Adrenal gland (tissue), 5 donors: Measurements from ENCODE around the gene TMEM200A.

Experiments used
- POLR2A ChIP-seq, 2 donors: fragments of 450-650 bp; IDR thresholded peaks; one replicate each; pipeline ENCODE4 v1.6.1; 2017; ENCODE audit warnings: antibody characterized with exemption in 2 of 2, mild to moderate bottlenecking in 2 of 2, moderate library complexity in 1 of 2
- TF ChIP-seq, protein P1 (sequence below), 6 experiments: fragments of 450-650 bp in 4 of 6; fragments of 200-600 bp in 2 of 6; sonication (generic) in 1 of 6; IDR thresholded peaks; 1 replicate in 5 of 6; 2 replicates in 1 of 6; pipeline versions ENCODE4 v1.5.1 to v1.8.0; 2016 to 2021; ENCODE audit warnings: antibody characterized with exemption in 6 of 6, mild to moderate bottlenecking in 2 of 6, moderate library complexity in 1 of 6
- donor health status: DM: no; HTN: no; CAD: no.

DNA sequence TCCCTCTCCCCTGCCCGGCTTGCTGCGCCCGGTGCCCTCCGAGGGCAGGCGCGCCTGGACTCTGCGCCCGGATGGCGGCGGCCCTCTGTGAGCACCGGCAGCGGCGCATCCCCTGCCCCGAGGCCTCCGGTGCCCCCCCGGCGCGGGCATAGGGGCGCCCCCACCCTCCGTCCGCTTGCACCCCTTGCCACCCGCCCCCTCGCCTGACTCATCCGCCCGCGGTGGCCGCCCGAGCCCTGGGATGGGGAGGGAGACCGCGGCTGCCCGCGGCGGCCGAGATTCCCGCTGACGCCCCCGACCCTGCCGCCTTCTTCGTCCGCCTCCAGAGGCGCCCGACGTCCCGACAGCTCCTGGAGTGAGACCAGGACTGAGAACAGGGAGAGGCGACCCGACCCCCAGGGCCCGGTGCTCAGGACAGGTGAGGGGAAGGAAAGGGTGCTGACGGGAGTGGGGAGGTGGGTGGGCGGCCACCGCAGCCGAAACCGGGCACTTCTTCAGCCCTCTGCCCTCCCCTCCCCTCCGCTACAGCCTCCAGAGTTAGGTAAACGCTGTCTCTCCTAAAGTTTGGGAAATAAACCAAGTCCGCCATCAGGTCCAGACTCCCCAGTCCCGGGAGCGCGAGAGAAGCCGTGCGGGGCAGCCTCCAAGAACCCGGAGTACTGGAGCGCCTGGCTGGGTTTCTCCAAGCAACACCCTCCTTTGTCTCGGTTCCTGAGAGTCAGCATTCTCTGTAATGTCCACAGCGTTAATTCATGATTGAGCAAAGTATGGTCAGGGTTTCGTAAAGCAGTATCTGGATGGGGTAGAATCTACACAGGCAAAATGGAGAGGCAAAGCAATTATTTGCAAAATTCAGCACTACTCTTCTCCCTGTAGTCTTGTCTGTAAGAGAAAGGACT, 539 bp downstream of the TMEM200A start:
- TF ChIP-seq, protein P1, sequence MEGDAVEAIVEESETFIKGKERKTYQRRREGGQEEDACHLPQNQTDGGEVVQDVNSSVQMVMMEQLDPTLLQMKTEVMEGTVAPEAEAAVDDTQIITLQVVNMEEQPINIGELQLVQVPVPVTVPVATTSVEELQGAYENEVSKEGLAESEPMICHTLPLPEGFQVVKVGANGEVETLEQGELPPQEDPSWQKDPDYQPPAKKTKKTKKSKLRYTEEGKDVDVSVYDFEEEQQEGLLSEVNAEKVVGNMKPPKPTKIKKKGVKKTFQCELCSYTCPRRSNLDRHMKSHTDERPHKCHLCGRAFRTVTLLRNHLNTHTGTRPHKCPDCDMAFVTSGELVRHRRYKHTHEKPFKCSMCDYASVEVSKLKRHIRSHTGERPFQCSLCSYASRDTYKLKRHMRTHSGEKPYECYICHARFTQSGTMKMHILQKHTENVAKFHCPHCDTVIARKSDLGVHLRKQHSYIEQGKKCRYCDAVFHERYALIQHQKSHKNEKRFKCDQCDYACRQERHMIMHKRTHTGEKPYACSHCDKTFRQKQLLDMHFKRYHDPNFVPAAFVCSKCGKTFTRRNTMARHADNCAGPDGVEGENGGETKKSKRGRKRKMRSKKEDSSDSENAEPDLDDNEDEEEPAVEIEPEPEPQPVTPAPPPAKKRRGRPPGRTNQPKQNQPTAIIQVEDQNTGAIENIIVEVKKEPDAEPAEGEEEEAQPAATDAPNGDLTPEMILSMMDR (IDR thresholded peaks at IDR 0.05), result peak in 2 of 6 experiments; percentile 10 to 14
- TF ChIP-seq POLR2A (IDR thresholded peaks at IDR 0.05), result peak in 1 of 2 donors; percentile 33
